Measurements from ENCODE around the gene RUNDC1. TPM values are rescaled to one million over a fixed set of nuclear protein-coding genes. Genes with fewer than 3 reads are reported as not detected.
"Not testable (repeated sequence)": the region's sequence is repeated elsewhere in the genome, so short reads cannot be mapped to it uniquely, and the experiment has no call there.

Gene RUNDC1
- total RNA-seq, 1 donor from 2014 or later = 24.7 TPM

- no peak for DNase-seq (ENCODE audit: low spot score)
Observed at GRCh38 chr17:42991471-42991870, 11.1 kb downstream of the RUNDC1 start.

- no peak for DNase-seq (ENCODE audit: low spot score)
Observed at GRCh38 chr17:42992872-42993271, 12.5 kb downstream of the RUNDC1 start.

DNA sequence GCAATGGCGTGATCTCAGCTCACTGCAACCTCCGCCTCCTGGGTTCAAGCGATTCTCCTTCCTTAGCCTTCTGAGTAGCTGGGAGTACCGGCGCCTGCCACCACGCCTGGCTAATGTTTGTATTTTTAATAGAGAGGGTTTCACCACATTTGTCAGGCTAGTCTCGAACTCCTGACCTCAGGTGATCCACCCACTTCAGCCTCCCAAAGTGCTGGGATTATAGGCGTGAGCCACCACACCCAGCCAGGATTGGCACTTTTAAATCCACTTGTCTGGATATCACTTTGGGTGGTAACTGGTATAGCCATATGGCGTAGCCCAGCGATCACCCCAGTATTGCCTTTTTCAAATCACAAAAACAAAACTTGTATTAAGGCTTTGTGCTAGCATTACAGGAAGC, 13.5 kb downstream of the RUNDC1 start:
- DNase-seq (ENCODE audit: low spot score) = not testable (repeated sequence)

- no peak for DNase-seq (ENCODE audit: low spot score)
Observed at GRCh38 chr17:42997390-42997983, 17.1 kb downstream of the RUNDC1 start.

DNA sequence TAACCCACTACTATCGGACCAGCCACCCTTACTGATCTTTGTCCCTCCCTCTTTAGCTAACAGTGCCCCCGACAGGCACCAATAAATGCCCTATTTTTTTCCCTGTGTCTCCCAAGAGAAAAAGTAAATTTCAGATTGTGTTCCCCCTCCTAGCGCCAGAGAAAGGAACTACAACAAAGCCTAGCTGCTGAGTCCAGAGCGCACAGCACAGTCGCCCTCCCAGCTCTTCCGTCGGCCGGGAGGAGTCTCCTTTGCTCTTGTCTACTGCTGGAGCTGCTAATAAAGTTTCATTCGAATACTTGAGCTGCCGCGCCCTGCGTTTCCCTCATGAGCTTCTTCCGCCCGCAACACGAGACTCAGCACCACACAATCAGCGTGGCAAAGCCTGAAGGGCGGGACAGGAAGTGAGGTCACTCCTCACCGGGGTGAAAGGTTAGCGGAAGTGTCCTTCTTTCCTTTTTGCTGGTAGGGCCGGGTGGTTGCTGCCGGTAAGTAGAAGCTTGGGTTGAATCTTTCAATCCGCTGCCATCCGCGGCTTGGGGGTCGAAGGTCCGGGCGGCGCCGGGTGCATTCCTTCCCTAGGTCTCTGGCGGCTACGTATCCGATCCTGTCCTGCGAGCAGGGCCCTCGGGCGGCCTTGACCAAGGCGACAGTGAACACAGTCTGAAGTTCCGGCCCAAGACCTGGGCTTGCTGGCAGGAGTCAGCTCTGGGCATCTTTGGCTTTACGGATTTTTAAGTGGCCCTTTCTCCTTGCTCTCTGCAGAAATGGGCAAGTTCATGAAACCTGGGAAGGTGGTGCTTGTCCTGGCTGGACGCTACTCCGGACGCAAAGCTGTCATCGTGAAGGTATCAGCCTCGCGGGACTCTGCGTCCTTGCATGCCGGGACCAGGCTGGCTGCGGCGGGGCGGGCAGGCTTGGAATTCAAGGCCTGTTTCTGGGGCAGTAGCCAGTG, 17.9 kb downstream of the RUNDC1 start, which contains the start of gene RPL27:
RPL27 (plus strand) TSS at position 436 of the 955 bp plus-strand sequence; CDS start at position 768, 332 bp downstream.
- peak; percentile 98 for DNase-seq (ENCODE audit: low spot score)

- no peak for DNase-seq (ENCODE audit: low spot score)
Observed at GRCh38 chr17:42999003-42999525, 18.7 kb downstream of the RUNDC1 start.

GRCh38 chr17:43000894-43001293, 20.5 kb downstream of the RUNDC1 start:
- DNase-seq (ENCODE audit: low spot score) = not testable (repeated sequence)

DNA sequence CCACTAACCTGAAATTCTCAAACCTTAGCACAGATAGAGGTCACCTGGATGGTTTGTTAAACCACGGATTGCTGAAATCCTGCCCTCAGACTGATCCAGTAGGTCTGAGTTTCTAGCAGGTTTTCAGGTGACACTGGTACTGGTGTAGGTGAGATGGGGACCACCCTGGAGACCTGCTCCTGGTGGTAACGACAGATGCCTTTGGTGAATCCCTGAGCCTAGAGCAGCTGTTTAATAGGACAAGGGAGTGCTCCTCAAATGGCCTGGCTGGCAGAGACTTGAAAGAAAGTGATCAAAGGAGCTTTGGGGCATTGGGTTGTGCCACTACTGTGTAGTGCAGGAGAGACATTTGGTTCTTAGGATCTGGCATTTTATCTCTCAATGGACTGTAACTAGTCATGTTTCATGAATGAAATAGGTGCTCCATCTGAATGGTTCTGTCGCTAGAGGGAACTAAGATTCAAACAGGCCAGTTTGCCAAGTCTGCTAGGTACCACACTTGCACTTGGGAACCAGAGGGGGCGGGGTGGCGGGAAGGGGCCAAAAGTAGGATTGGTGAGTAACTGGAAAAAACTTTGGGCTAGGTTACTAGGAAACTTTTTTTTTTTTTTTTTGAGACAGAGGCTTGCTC, 23.3 kb downstream of the RUNDC1 start:
- no peak for DNase-seq (ENCODE audit: low spot score)

- peak; percentile 90 for DNase-seq (ENCODE audit: low spot score)
Observed at GRCh38 chr17:43006639-43007551, 26.5 kb downstream of the RUNDC1 start, which contains the start of gene IFI35. TSS of gene IFI35 (plus strand) at chr17:43006784. CDS start at chr17:43006948, 164 bp downstream.

DNA sequence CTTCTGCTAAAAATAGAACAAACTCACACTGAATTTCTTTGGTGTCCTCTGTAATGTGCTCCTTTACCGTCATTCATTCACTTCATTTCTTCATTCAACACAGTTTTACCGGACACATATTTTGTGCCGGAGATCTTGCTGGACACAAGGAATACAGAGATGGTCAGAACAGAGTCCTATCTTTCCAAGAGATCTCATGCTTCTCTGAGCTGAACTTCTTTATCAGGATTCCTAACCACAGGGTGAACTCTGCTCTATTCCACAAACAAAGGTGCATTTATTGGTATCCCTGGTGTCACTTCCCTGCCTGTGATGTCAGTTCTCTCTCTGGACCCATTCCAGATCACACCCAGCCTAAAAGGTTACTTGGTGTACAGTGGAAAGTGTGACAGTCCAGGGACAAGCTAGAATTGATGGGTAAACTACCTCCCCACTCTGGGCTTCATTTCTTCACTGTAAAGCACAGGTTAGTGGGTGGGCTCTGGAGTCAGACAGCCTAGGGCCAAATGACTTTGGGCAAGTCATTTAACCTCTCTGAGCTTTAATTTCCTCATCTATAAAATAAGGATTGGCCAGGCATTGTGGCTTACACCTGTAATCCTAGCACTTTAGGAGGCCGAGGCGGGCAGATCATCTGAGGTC, 30.4 kb downstream of the RUNDC1 start:
- DNase-seq (ENCODE audit: low spot score) = no peak

GRCh38 chr17:43011728-43012472, 31.5 kb downstream of the RUNDC1 start:
- DNase-seq (ENCODE audit: low spot score) = no peak

- no peak for DNase-seq (ENCODE audit: low spot score)
Observed at GRCh38 chr17:43013296-43013695, 32.9 kb downstream of the RUNDC1 start.

DNA sequence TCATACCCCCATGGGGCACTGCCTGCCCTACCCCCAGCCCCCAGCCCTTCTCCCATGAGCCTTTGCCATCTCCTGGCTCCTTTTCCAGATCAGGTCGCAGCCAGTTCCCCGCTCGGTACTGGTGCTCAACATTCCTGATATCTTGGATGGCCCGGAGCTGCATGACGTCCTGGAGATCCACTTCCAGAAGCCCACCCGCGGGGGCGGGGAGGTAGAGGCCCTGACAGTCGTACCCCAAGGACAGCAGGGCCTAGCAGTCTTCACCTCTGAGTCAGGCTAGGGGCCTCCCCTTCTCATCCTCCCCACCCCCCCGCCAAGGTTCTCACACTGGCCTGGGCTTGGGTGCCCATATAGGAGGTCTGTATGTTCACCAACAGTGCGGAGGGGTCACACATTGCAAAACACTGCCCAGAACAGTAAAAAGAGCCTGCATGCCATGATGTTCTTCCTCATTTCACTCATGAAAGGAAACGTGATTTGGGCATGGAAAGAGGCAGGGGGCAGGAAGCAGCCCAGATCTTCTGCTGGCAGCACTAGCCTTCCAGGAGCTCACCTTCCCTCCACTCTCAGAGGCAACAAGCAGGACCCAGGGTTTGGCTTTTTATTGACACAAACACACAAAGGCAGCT, 33.8 kb downstream of the RUNDC1 start:
- DNase-seq (ENCODE audit: low spot score) = no peak

- no peak for DNase-seq (ENCODE audit: low spot score)
Observed at GRCh38 chr17:43014649-43015542, 34.5 kb downstream of the RUNDC1 start.

GRCh38 chr17:43015579-43015978, 35.2 kb downstream of the RUNDC1 start:
- no peak for DNase-seq (ENCODE audit: low spot score)

GRCh38 chr17:43016216-43016615, 35.9 kb downstream of the RUNDC1 start:
- no peak for DNase-seq (ENCODE audit: low spot score)

GRCh38 chr17:43018008-43018853, 37.9 kb downstream of the RUNDC1 start:
- DNase-seq (ENCODE audit: low spot score) = no peak
